Inflammatory macrophage (primary cell): ENCODE measurements around the gene UGT1A7.

Source experiments
- DNase-seq, 2 donors: peaks; one replicate each; pipeline ENCODE4 v3.0.0-alpha.2; 2020 to 2022

Gene UGT1A7

GRCh38 chr2:233801357-233802131, 119.8 kb downstream of the UGT1A7 start:
- no peak for DNase-seq

- DNase-seq = no peak
Measured at GRCh38 chr2:233802132-233802815, 120.6 kb downstream of the UGT1A7 start.

DNA sequence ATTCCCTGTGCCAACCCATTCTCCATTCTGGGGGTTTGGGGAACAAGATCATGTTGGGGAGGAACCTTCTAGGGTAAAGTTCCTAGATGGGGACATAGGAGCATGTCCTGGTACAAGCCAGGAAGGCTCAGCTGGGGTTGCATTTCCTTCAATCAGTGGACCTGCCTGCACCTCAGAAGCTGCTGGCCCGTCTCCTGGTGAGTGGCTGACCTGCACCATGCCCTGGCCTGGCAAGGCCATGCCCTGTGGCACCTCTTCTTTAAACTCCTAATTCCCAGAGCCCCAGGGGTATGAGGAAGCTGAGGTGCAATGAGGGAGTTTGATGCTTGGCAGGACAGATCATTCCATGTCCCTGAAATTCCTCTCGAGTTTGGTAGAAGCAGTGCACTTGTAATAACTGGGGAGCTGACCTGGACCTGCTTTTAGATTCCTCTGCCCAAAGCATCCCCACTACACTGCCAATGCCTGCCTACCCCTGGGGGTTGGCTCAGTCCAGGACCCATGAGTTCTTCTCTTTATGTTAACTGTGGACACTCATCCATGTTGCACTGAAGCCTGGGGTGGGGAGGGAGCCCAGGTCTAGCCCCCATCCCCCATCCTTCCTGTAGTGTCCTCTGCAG, 121.7 kb downstream of the UGT1A7 start:
- DNase-seq = no peak

GRCh38 chr2:233803994-233804393, 122.3 kb downstream of the UGT1A7 start:
- no peak for DNase-seq

DNA sequence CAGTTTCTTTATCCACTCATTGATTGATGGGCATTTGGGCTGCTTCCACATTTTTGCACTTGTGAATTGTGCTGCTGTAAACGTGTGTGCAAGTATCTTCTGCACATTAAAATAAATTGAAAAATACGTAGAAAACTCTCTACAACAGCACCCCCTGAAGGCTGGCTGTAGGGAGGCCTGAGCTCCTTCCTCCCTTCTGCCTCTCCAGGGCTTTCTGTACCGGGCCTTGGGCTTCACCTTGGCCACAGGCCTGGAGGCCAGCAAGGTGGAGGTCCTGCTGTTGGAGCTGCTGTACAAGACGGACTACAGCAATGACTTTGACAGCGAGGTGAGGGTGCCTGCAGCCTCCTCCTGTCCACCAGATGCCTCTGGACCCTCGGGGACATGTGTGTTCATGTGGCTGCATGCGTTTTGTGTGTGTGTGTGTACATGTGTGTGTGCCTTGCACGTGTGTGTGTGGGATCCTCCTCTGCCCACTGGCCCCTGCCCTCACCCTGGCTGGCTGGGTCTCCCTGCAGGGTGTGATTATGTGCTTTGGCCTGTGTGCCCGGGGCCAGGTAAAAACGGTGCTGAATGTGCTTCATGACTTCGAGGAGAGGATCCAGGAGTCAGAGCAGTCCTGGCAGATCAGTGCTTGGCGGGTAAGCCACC, 125.6 kb downstream of the UGT1A7 start:
- no peak for DNase-seq

DNA sequence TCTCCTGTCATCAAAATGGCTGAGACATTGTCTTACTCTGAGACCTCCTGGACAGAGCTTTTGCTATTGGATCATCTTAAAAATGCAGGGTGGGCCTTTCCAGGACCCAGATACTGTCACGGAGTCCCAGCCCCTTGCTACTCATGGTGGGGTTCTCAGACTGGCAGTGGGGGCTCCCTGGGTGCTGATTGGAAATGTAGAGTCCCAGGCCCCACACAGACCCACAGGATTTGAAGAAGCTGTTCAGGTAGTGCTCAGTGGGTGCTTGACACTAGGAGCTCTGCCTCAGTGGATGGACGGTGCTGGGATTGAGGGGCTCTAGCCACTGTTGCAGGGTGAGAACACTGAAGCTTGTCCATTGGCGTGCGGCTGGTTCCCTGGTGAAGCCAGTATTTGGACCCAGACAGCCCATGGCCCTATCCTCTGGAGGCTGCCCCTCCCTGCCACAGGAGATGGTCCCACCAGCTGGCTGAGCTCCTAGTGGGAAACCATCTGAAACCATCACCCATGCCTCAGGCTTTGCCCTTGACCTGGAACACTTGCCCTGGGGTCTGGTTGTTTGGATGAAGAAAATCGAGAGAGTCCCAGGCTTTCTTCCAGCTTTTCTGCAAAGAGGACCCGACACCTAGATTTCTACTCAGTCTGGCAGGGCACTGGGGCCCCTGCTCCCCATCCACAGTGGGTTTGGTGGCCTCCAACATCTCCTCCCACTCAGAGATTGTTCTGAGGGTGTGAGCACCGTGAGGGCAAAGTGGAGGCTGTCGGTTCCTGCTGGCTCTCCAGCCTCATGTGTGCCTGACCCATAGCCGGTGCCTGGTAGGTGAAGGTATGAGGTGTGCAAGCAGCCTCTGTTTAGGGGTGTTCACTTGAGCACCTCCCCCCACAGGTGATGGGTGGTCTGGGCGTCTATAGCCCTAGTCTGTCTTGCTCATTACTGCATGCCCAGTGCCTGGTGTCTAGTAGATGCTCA, 126.5 kb downstream of the UGT1A7 start:
- no peak for DNase-seq

GRCh38 chr2:233810385-233810784, 128.7 kb downstream of the UGT1A7 start:
- no peak for DNase-seq

- DNase-seq = no peak
Measured at GRCh38 chr2:233811087-233811486, 129.4 kb downstream of the UGT1A7 start.

DNA sequence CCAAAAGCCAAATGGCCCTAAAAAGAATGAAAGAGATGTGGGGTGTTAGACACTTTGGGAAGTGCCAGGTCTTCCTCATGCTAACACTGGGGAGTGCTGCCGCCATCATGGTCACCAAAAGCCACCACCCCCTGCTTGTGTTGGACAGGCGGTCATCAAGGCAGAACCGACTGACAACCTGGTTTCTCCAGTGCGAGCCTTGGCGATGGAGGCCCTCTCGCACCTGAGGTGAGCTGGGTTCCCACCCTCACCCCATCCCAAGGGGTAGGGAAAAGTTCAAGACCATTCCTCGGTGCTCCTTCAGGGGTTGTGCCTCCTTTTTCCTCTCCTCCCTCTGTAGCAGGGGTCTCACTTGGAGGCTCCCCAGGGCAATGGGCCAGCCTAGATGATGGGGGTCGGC, 130.0 kb downstream of the UGT1A7 start:
- DNase-seq = no peak

DNA sequence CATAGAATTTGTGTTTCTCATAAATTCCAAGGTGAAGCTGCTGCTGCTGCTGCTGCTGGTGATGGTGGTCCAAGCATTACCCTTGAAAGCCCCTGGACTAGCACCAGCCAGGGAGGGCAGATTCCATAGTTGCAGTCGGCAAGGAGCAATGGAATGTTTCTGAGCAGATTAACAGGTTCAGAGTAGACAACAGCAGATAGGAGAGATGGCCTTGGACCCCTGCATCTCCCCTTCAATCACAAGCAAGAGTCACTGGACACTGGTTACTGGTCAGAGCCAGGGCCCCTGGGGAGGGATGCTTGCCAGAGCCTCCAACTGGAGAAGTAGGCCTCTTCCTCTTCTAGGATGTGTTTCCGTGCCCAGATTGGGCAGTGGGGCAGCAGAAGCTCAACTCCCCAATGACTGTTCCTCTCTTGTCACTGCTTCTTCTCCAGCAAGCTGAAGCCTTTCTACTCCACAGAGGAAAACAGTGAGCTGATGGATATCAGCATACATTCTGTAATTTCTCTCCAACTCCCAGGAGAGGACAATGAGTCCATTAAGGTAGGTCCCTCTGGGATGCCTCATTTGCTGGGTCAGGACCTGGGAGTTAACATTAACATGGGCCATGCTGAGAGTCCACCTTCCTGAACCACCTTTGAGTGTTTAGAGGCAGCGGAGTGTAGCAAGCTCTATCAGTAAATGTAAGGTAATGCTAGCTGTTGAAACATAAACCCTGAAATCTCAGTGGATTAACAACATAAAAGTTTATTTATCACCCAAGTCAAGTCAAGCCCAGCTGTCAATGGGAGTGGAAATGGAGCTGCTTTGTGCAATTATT, 131.7 kb downstream of the UGT1A7 start:
- no peak for DNase-seq

DNA sequence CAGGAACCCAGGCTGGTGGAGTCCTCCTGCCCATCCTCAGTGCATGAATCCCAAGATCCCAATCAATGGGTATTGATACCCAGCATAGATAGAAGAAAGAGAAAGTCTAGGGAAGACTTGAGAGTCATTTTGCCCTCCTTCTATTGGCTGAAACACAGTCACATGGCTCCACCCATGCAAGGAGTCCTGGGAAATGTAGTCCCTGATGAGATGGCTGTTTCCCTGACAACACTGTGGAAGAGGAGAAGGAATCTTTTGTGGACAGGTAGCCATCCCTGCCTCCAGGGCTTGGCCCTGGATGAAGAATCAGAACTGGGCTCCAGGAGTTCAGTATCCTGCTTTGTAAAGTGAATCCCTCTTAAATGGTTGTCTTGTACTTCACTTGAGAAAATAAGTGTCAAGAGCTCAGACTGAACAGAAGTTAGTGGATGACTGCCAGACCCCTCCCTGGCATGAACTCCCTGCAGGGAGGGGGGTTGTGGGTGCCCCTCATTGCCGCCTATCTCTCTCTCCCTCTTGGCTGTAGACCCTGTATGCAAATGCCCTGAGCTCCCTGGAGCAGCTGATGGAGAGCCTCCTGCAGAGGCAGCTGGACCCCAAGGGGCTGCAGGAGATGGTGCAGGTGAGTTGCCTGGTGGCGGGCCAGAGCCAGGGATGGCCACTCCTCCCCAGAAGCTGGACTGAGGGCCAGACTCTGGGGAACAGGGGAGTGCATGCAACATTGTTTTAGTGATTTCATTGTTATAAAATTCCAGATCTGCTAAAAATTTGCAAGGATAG, 132.5 kb downstream of the UGT1A7 start:
- DNase-seq = no peak

GRCh38 chr2:233815861-233816260, 134.2 kb downstream of the UGT1A7 start:
- DNase-seq = no peak

- DNase-seq = no peak
Measured at GRCh38 chr2:233816334-233816733, 134.6 kb downstream of the UGT1A7 start.

GRCh38 chr2:233816771-233817170, 135.1 kb downstream of the UGT1A7 start:
- DNase-seq = no peak

GRCh38 chr2:233817361-233817911, 135.7 kb downstream of the UGT1A7 start:
- DNase-seq = no peak

- DNase-seq = no peak
Measured at GRCh38 chr2:233817995-233818638, 136.4 kb downstream of the UGT1A7 start.

- no peak for DNase-seq
Measured at GRCh38 chr2:233818639-233819621, 137.2 kb downstream of the UGT1A7 start.
